Skeletal muscle satellite cell (primary cell): Measurements from ENCODE around the gene DIP2A.

ENCODE experiments used
- H3K27me3 ChIP-seq: 2 replicates; pipeline ENCODE4 v1.7.0; 2013; ENCODE audit warnings: low read length; ENCODE audit not compliant: control insufficient read depth, insufficient read depth
- H3K36me3 ChIP-seq: 2 replicates; pipeline ENCODE4 v1.7.0; 2013; ENCODE audit warnings: mild to moderate bottlenecking, control low read depth, low read length; ENCODE audit not compliant: insufficient read depth
- H3K4me1 ChIP-seq: 2 replicates; pipeline ENCODE4 v1.7.0; 2013; ENCODE audit warnings: low read length; ENCODE audit not compliant: control insufficient read depth, insufficient read depth
- H3K4me2 ChIP-seq: 2 replicates; pipeline ENCODE4 v1.7.0; 2013; ENCODE audit warnings: mild to moderate bottlenecking, low read length
- H3K4me3 ChIP-seq: 2 replicates; pipeline ENCODE4 v1.7.0; 2013; ENCODE audit warnings: low read length
- H3K9ac ChIP-seq: 2 replicates; pipeline ENCODE4 v1.7.0; 2013; ENCODE audit warnings: mild to moderate bottlenecking, low read depth, low read length, moderate library complexity
- H3K9me3 ChIP-seq: replicated peaks from 2 replicates; pipeline ENCODE4 v1.7.0; 2013; ENCODE audit warnings: mild to moderate bottlenecking, control low read depth, low read length

Gene DIP2A

DNA sequence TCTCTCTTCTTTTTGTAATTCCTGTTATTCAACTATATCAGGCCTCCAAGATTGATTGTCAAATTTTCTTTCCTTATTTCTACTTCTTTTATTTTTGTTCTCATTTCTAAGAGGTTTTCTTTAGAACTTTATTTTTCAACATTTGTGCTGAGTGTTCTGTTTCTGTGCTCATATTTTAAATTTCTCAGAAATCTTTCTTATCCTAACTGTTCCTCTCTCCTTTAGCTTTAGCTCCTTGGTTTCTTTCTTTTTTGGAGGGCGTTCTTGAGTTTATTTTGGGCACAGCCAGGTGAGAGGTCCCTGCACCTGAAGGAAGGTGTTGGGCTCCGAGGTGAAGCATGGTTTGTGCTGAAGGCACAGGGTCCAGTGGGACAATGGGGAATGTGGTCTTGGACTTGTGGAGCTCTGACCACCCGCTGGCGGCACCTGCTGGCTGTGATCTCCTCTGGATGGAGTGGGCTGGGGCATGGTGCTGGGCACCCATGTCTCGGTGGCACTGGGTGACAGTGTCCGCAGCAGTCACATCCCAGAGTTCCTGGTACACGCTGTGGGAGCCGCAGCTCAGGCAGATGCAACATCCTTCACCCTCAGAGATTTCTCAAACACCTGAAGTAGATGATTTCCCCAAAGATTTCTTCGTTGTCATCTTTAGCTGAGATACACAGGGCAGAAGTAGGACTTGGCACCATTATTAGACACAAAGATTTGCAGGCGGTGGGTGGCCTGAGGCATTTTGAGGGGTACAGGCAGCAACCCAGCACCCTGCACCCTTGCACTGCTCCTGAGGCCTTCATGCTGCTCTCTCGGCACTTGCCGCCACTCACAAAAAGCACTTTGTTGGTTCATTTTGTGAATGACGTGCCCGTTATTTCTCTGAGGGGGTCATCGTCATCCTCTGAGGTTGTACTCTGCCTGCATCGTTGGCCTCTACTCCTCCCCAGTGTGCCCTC is 38.2 kb upstream of the DIP2A start:
- Histone ChIP-seq H3K36me3 (peaks cover 59% of the 10 kb centered on the region), H3K4me3 (no peak overlapping the region), H3K27me3 (no peaks in the 10 kb centered on the region), H3K9ac (no peak overlapping the region), H3K4me2 (no peak overlapping the region), H3K9me3 (no peaks in the 10 kb centered on the region), H3K4me1 (no peaks in the 10 kb centered on the region)

- H3K27me3 ChIP-seq, result no peaks in the 10 kb centered on the region
- no peaks in the 10 kb centered on the region for H3K9me3 ChIP-seq
- no peak overlapping the region for H3K4me3 ChIP-seq
- H3K4me1 ChIP-seq, result no peaks in the 10 kb centered on the region
- no peak overlapping the region for H3K4me2 ChIP-seq
- peaks cover 51% of the 10 kb centered on the region for H3K36me3 ChIP-seq
- no peak overlapping the region for H3K9ac ChIP-seq
Observed at GRCh38 chr21:46421191-46421750, 37.4 kb upstream of the DIP2A start.

DNA sequence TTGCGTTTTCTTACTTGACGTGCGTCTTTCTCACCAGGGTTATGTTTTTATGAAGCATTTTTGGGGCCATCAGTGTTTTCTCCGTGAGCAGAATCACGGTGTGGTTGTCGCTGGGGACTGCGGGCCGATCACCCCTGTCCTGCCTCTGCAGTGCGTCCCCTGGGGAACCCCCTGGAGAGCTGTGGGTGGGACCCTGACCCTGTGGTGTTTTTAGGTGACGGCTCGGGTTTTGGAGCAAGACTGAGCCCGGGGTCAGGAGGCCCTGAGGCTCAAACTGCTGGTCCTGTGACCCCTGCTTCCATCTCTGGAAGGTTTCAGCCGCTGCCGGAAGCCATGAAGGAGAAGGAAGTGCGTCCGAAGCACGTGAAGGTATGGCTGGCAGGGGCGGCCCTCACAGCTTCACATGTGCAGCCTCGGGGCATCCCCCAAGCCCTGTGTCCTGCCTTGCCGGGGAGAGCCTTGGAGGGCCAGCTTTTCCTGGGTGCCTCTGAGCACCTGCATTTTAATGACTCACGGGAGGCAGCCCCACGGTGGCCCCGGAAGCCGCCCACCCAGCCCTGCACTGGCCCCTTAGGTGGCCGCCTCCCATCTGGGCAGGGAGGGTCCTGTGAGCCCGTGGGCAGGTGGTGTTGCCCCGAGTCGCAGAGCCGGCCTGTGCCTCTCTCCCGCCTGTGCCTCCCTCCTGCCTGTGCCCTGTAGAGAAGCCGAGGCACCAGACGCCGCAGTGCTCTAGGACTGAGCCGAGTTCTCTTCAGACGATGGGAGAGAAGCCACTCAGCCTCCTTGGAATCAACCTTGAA is 36.7 kb upstream of the DIP2A start:
- H3K4me2 ChIP-seq, result no peak overlapping the region
- peaks cover 45% of the 10 kb centered on the region for H3K36me3 ChIP-seq
- H3K9me3 ChIP-seq, result no peaks in the 10 kb centered on the region
- no peaks in the 10 kb centered on the region for H3K4me1 ChIP-seq
- no peaks in the 10 kb centered on the region for H3K27me3 ChIP-seq
- H3K4me3 ChIP-seq, result no peak overlapping the region
- no peak overlapping the region for H3K9ac ChIP-seq

GRCh38 chr21:46422636-46423241 is 36.0 kb upstream of the DIP2A start:
- no peak overlapping the region for H3K9ac ChIP-seq
- no peaks in the 10 kb centered on the region for H3K9me3 ChIP-seq
- no peaks in the 10 kb centered on the region for H3K27me3 ChIP-seq
- H3K4me1 ChIP-seq, result no peaks in the 10 kb centered on the region
- no peak overlapping the region for H3K4me2 ChIP-seq
- H3K36me3 ChIP-seq, result peaks cover 53% of the 10 kb centered on the region
- no peak overlapping the region for H3K4me3 ChIP-seq

GRCh38 chr21:46423546-46424038 is 35.1 kb upstream of the DIP2A start:
- H3K36me3 ChIP-seq, result peaks cover 57% of the 10 kb centered on the region
- H3K4me3 ChIP-seq, result no peak overlapping the region
- H3K4me1 ChIP-seq, result no peaks in the 10 kb centered on the region
- H3K9me3 ChIP-seq, result no peaks in the 10 kb centered on the region
- H3K27me3 ChIP-seq, result no peaks in the 10 kb centered on the region
- H3K9ac ChIP-seq, result no peak overlapping the region
- H3K4me2 ChIP-seq, result no peak overlapping the region

- H3K4me1 ChIP-seq, result no peaks in the 10 kb centered on the region
- H3K4me3 ChIP-seq, result no peak overlapping the region
- no peak overlapping the region for H3K4me2 ChIP-seq
- H3K9me3 ChIP-seq, result no peaks in the 10 kb centered on the region
- H3K9ac ChIP-seq, result no peak overlapping the region
- no peaks in the 10 kb centered on the region for H3K27me3 ChIP-seq
- H3K36me3 ChIP-seq, result peaks cover 56% of the 10 kb centered on the region
Observed at GRCh38 chr21:46424039-46424591, 34.6 kb upstream of the DIP2A start.

- Histone ChIP-seq H3K4me2 (no peak overlapping the region), H3K27me3 (no peaks in the 10 kb centered on the region), H3K9me3 (no peaks in the 10 kb centered on the region), H3K9ac (no peak overlapping the region), H3K4me1 (no peaks in the 10 kb centered on the region), H3K4me3 (no peak overlapping the region), H3K36me3 (peaks cover 53% of the 10 kb centered on the region)
Observed at GRCh38 chr21:46424621-46425020, 34.1 kb upstream of the DIP2A start.

DNA sequence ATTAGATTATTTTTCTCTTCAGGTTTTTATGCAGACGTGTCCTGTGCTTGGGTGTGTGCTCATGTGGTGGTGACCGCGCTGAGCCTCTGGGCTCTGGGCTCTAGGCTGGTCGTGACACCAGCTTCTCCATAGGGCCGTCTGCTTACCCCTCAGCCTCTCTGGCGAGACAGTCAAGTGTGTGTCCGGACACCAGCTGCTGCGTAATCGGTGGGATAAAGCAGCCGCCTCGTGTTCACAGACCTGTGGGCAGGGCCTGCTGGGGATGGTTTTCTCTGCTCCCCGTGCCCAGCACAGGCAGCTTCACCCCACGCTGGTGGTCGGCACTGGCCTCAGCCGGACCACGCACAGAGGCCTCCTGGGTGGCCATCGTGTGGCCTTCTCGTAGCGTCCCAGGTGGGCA is 33.6 kb upstream of the DIP2A start:
- Histone ChIP-seq H3K9me3 (no peaks in the 10 kb centered on the region), H3K4me3 (no peak overlapping the region), H3K4me1 (no peaks in the 10 kb centered on the region), H3K27me3 (no peaks in the 10 kb centered on the region), H3K9ac (no peak overlapping the region), H3K4me2 (no peak overlapping the region), H3K36me3 (peaks cover 57% of the 10 kb centered on the region)

DNA sequence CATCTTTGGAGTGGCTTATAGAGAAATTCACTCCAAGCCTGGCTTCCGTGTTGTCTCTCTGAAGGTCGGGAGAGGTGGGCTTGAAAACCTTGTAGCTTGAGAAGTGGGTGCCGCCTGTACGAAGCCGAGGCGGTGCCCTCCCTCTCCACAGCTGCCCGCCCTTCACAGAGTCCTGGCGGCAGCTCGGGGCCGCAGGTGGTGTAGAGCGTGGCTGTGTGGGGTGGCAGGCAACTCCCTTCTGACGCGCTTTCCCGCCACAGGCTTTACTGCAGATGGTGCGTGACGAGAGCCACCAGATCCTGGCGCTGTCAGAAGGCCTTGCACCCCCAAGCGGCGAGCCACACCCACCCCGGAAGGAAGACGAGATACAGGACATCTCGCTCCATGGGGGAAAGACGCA is 33.1 kb upstream of the DIP2A start:
- Histone ChIP-seq H3K9ac (no peak overlapping the region), H3K9me3 (no peaks in the 10 kb centered on the region), H3K4me3 (no peak overlapping the region), H3K4me2 (no peak overlapping the region), H3K4me1 (no peaks in the 10 kb centered on the region), H3K36me3 (peaks cover 57% of the 10 kb centered on the region), H3K27me3 (no peaks in the 10 kb centered on the region)

DNA sequence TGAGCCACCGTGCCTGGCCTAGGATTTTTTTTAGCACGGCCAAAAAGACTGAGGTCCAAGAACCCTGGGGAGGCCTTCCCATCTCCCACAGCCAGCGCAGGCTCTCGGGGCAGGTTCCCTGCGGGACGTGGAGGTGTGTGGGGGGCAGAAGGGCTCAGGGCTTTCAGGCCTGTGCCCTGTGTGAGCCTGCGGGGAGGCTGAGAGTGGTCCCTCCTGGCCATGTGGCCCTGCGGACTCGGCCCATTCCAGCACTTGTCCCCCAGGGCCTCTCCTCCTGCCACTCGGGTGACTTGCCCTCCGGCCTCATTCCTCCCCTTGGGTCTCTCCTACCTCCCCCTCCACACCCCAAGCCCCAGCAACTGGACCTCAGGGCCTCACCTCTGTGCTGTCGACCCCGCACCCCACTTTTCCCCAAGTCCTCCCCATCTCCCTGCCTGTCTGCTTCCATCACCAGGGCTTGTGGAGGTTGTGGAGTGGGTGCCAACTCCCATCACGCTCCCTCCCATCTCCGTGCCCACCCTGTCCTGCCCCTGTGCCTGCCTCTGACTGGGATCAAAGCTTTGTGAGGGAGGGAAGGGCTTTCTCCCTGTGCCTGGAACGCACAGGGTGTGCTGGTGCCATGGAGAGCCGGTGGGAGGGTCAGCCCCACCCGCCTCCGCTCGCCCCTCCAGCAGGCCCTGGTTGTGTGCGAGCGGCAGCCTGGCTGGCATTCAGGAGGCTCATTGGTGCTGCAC is 32.2 kb upstream of the DIP2A start:
- H3K9ac ChIP-seq, result no peak overlapping the region
- H3K9me3 ChIP-seq, result no peaks in the 10 kb centered on the region
- no peaks in the 10 kb centered on the region for H3K4me1 ChIP-seq
- no peaks in the 10 kb centered on the region for H3K27me3 ChIP-seq
- H3K4me2 ChIP-seq, result no peak overlapping the region
- no peak overlapping the region for H3K4me3 ChIP-seq
- peaks cover 51% of the 10 kb centered on the region for H3K36me3 ChIP-seq
